Thymus (tissue), 11 donors: ENCODE data around the gene CCDC28B. TPM values are rescaled to one million over a fixed set of nuclear protein-coding genes. Genes with fewer than 3 reads are reported as not detected.

Experiments
- DNase-seq, 9 donors: peaks; one replicate each; pipeline ENCODE4 v3.0.0-alpha.2; 2013; ENCODE audit warnings: low spot score in 9 of 9, low read depth in 6 of 9, missing footprints in 1 of 9
- H3K27ac ChIP-seq, 2 donors: one replicate each; pipeline ENCODE4 v1.5.1; 2013; ENCODE audit warnings: control low read depth in 1 of 2, low read depth in 1 of 2, low read length in 1 of 2, mild to moderate bottlenecking in 1 of 2, moderate library complexity in 1 of 2
- H3K27me3 ChIP-seq, 2 donors: one replicate each; pipeline ENCODE4 v1.5.1; 2013; ENCODE audit warnings: low read length in 1 of 2; ENCODE audit not compliant: control insufficient read depth in 2 of 2, insufficient read depth in 1 of 2
- H3K36me3 ChIP-seq, 2 donors: one replicate each; pipeline ENCODE4 v1.5.1; 2013; ENCODE audit warnings: low read length in 1 of 2, mild to moderate bottlenecking in 1 of 2, moderate library complexity in 1 of 2; ENCODE audit not compliant: control insufficient read depth in 2 of 2, insufficient read depth in 2 of 2
- H3K4me1 ChIP-seq, 2 donors: one replicate each; pipeline ENCODE4 v1.5.1; 2013; ENCODE audit warnings: low read length in 2 of 2; ENCODE audit not compliant: control insufficient read depth in 2 of 2, insufficient read depth in 2 of 2
- H3K4me3 ChIP-seq, 2 donors: one replicate each; pipeline ENCODE4 v1.5.1; 2013; ENCODE audit warnings: low read length in 2 of 2, control low read depth in 1 of 2, mild to moderate bottlenecking in 1 of 2
- H3K9me3 ChIP-seq, 2 donors: one replicate each; pipeline ENCODE4 v1.5.1; 2013; ENCODE audit warnings: low read length in 1 of 2, mild to moderate bottlenecking in 1 of 2; ENCODE audit not compliant: control insufficient read depth in 2 of 2, insufficient read depth in 1 of 2
- WGBS: extraction: QIAGEN DNeasy Blood & Tissue Kit; methylation state at CpG from one replicate; pipeline ENCODE4 v1.1.7; 2013; 5-methylcytosine and 5-hydroxymethylcytosine counted together
- polyA plus RNA-seq: library from polyadenylated mRNA; stranded (reverse); fragments of 200-250 nt; gene quantifications from one replicate; pipeline ENCODE4 v1.2.3, GENCODE V29; 2013
- total RNA-seq: library from RNA; stranded (reverse); fragments of 120-200 nt; gene quantifications from one replicate; pipeline ENCODE4 v1.2.4, GENCODE V29; 2013
- donor health status: healthy.

CCDC28B gene
- total and polyA plus RNA-seq, 2 donors, result 28.7 to 64.1 TPM

GRCh38 chr1:32228771-32229170, 28.4 kb downstream of the CCDC28B start:
- DNase-seq, result no peak
- peaks cover 61 to 80% of the 10 kb centered on the region in 2 donors for H3K36me3 ChIP-seq
- 97% methylated on average over 3 of the region's 3 CpGs for WGBS
- H3K4me1 ChIP-seq, result peaks cover 0 to 3% of the 10 kb centered on the region in 2 donors
- no peaks in the 10 kb centered on the region for H3K9me3 ChIP-seq
- no peaks in the 10 kb centered on the region for H3K27me3 ChIP-seq
- H3K4me3 ChIP-seq, result no peak overlapping the region
- H3K27ac ChIP-seq, result no peak overlapping the region

GRCh38 chr1:32231843-32232432, 31.5 kb downstream of the CCDC28B start:
- no peaks in the 10 kb centered on the region for H3K27me3 ChIP-seq
- H3K4me1 ChIP-seq, result no peaks in the 10 kb centered on the region
- DNase-seq, result no peak
- peaks cover 49 to 56% of the 10 kb centered on the region in 2 donors for H3K36me3 ChIP-seq
- H3K9me3 ChIP-seq, result no peaks in the 10 kb centered on the region
- no peak overlapping the region for H3K4me3 ChIP-seq
- WGBS, result 95% methylated on average over 5 of the region's 5 CpGs
- H3K27ac ChIP-seq, result no peak overlapping the region

GRCh38 chr1:32232558-32233304, 32.3 kb downstream of the CCDC28B start:
- WGBS, result 96% methylated on average over 8 of the region's 8 CpGs
- Histone ChIP-seq H3K27ac (no peak overlapping the region), H3K27me3 (no peaks in the 10 kb centered on the region), H3K4me3 (no peak overlapping the region), H3K9me3 (no peaks in the 10 kb centered on the region), H3K4me1 (no peaks in the 10 kb centered on the region), H3K36me3 (peaks cover 41 to 48% of the 10 kb centered on the region in 2 donors)
- no peak for DNase-seq

GRCh38 chr1:32234792-32235191, 34.4 kb downstream of the CCDC28B start:
- peaks cover 0 to 9% of the 10 kb centered on the region in 2 donors for H3K4me1 ChIP-seq
- 97% methylated on average over 7 of the region's 7 CpGs for WGBS
- H3K4me3 ChIP-seq, result no peak overlapping the region
- peaks cover 28 to 30% of the 10 kb centered on the region in 2 donors for H3K36me3 ChIP-seq
- DNase-seq, result no peak
- H3K27me3 ChIP-seq, result peaks cover 0 to 2% of the 10 kb centered on the region in 2 donors
- H3K9me3 ChIP-seq, result no peaks in the 10 kb centered on the region
- no peak overlapping the region for H3K27ac ChIP-seq

- DNase-seq, result no peak
- H3K9me3 ChIP-seq, result no peaks in the 10 kb centered on the region
- peaks cover 4 to 36% of the 10 kb centered on the region in 2 donors for H3K4me1 ChIP-seq
- no peak overlapping the region for H3K27ac ChIP-seq
- peaks cover 0 to 2% of the 10 kb centered on the region in 2 donors for H3K36me3 ChIP-seq
- H3K4me3 ChIP-seq, result no peak overlapping the region
- H3K27me3 ChIP-seq, result peaks cover 0 to 12% of the 10 kb centered on the region in 2 donors
- 65% methylated on average over 4 of the region's 4 CpGs for WGBS
Measured at GRCh38 chr1:32239337-32239736, 38.9 kb downstream of the CCDC28B start.

GRCh38 chr1:32239790-32240139, 39.4 kb downstream of the CCDC28B start:
- no peak for DNase-seq
- WGBS, result 97% methylated on average over 20 of the region's 20 CpGs
- Histone ChIP-seq H3K9me3 (no peaks in the 10 kb centered on the region), H3K4me3 (peak overlapping the region; percentile 63 to 66), H3K27me3 (peaks cover 0 to 12% of the 10 kb centered on the region in 2 donors), H3K4me1 (peaks cover 4 to 36% of the 10 kb centered on the region in 2 donors), H3K36me3 (no peaks in the 10 kb centered on the region), H3K27ac (no peak overlapping the region)

- DNase-seq, result peak in 2 of 9 donors; percentile 65 to 74
- Histone ChIP-seq H3K36me3 (no peaks in the 10 kb centered on the region), H3K4me1 (peaks cover 4 to 36% of the 10 kb centered on the region in 2 donors), H3K4me3 (peak overlapping the region; percentile 63 to 66), H3K27ac (peak overlapping the region; percentile 23 to 25), H3K9me3 (no peaks in the 10 kb centered on the region), H3K27me3 (peaks cover 0 to 12% of the 10 kb centered on the region in 2 donors)
- WGBS, result 8% methylated on average over 62 of the region's 62 CpGs
Measured at GRCh38 chr1:32240140-32240951, 40.0 kb downstream of the CCDC28B start.

GRCh38 chr1:32241001-32241763, 40.8 kb downstream of the CCDC28B start:
- Histone ChIP-seq H3K9me3 (no peaks in the 10 kb centered on the region), H3K27ac (peak overlapping the region; percentile 23 to 64), H3K4me3 (peak overlapping the region; percentile 63 to 66), H3K27me3 (peaks cover 0 to 12% of the 10 kb centered on the region in 2 donors), H3K36me3 (no peaks in the 10 kb centered on the region), H3K4me1 (peaks cover 6 to 36% of the 10 kb centered on the region in 2 donors)
- peak in 2 of 9 donors; percentile 52 to 72 for DNase-seq
- 4% methylated on average over 55 of the region's 55 CpGs for WGBS
